Body of pancreas (tissue), 4 donors: ENCODE results near the gene MORN3. TPM values are rescaled to one million over a fixed set of nuclear protein-coding genes. Genes with fewer than 3 reads are reported as not detected.
"Not testable (repeated sequence)": the region's sequence is repeated elsewhere in the genome, so short reads cannot be mapped to it uniquely, and the experiment has no call there.

Experiments used
- ATAC-seq: fragments of 150-250 bp; one replicate; pipeline ENCODE4 v1.9.1; 2016
- DNase-seq, 4 donors: peaks; one replicate each; pipeline ENCODE4 v3.0.0-alpha.2; 2019
- H3K27ac ChIP-seq, 4 donors: fragments of 200-600 bp; sonication (generic); 1 replicate in 3 of 4; 2 replicates in 1 of 4; pipeline versions ENCODE4 v1.5.1 to v1.6.1; 2016 to 2019; ENCODE audit warnings: mild to moderate bottlenecking in 1 of 4, mixed read lengths in 1 of 4, moderate library complexity in 1 of 4
- H3K27me3 ChIP-seq, 2 donors: fragments of 200-600 bp; sonication (generic); one replicate each; pipeline ENCODE4 v1.6.0; 2016; ENCODE audit warnings: mild to moderate bottlenecking in 1 of 2
- H3K36me3 ChIP-seq, 2 donors: fragments of 200-600 bp; sonication (generic); replicated peaks in 1 of 2; 2 replicates each; pipeline ENCODE4 v1.5.1; 2016; ENCODE audit warnings: low read depth in 2 of 2; ENCODE audit not compliant: insufficient read depth in 1 of 2
- H3K4me1 ChIP-seq: fragments of 200-600 bp; sonication (generic); one replicate; pipeline ENCODE4 v1.6.0; 2016
- H3K4me3 ChIP-seq, 2 donors: fragments of 200-600 bp; sonication (generic); 1 replicate in 1 of 2; 2 replicates in 1 of 2; pipeline ENCODE4 v1.5.1; 2016 to 2019
- H3K9me3 ChIP-seq, 3 donors: fragments of 200-600 bp; sonication (generic); 1 replicate in 2 of 3; 2 replicates in 1 of 3; pipeline ENCODE4 v1.5.1; 2016
- CTCF ChIP-seq, 7 experiments: fragments of 450-650 bp in 4 of 7; fragments of 200-600 bp in 3 of 7; sonication (generic) in 3 of 7; IDR thresholded peaks; one replicate each; pipeline ENCODE4 v1.5.1; 2016 to 2019; ENCODE audit warnings: antibody characterized with exemption in 7 of 7
- POLR2A ChIP-seq, 3 donors: fragments of 450-650 bp; IDR thresholded peaks; one replicate each; pipeline ENCODE4 v1.6.1; 2016; ENCODE audit warnings: antibody characterized with exemption in 3 of 3, mild to moderate bottlenecking in 2 of 3
- WGBS, 2 donors: methylation state at CpG; one replicate each; pipeline ENCODE4 v1.1.5; 2017; 5-methylcytosine and 5-hydroxymethylcytosine counted together
- intact Hi-C: fragments of 100-400 bp; cut with DNase I; formaldehyde crosslinking; loops from one replicate; pipeline ENCODE4 v1.15.1; 2023
- total RNA-seq, 2 donors: library from RNA; depleted of rRNA; stranded (reverse); fragments of >200 nt; gene quantifications; one replicate each; pipeline ENCODE4 v1.1.0, GENCODE V29; 2016

The MORN3 gene
- not detected for total RNA-seq

- Histone ChIP-seq H3K9me3 (no peaks in the 10 kb centered on the region), H3K36me3 (no peaks in the 10 kb centered on the region), H3K27ac (no peak within 1 kb of the TSS), H3K4me3 (no peak within 1 kb of the TSS), H3K27me3 (no peaks in the 10 kb centered on the region), H3K4me1 (peaks cover 20% of the 10 kb centered on the region)
- DNase-seq (no peak), ATAC-seq (no peak)
- WGBS, 2 donors = 71 to 95% methylated on average over 1 to 5 of the region's 5 CpGs
- no peak for TF ChIP-seq CTCF (IDR thresholded peaks at IDR 0.05)
- TF ChIP-seq POLR2A (IDR thresholded peaks at IDR 0.05) = no peak
- intact Hi-C loops = no loop called here
These were observed at the start of gene MORN3 for GRCh38 chr12:121669521-121669900. Gene MORN3 (minus strand): TSS chr12:121669654. CDS start chr12:121669483, 171 bp downstream.

GRCh38 chr12:121718653-121719239 is 49.3 kb upstream of the MORN3 start:
- Histone ChIP-seq H3K27ac (no peak overlapping the region), H3K9me3 (no peaks in the 10 kb centered on the region), H3K4me3 (no peak overlapping the region), H3K4me1 (peaks cover 13% of the 10 kb centered on the region), H3K36me3 (no peaks in the 10 kb centered on the region), H3K27me3 (no peaks in the 10 kb centered on the region)
- ATAC-seq = no peak
- TF ChIP-seq CTCF (IDR thresholded peaks at IDR 0.05) (no peak), POLR2A (IDR thresholded peaks at IDR 0.05) (no peak)
- WGBS, 2 donors = 83 to 85% methylated on average over 2 to 3 of the region's 3 CpGs
- no peak for DNase-seq
- intact Hi-C loops = no loop called here

GRCh38 chr12:121717041-121717699 is 47.7 kb upstream of the MORN3 start:
- TF ChIP-seq CTCF (IDR thresholded peaks at IDR 0.05) (no peak), POLR2A (IDR thresholded peaks at IDR 0.05) (no peak)
- DNase-seq (peak in 2 of 4 donors; percentile 12 to 14), ATAC-seq (no peak)
- H3K27me3 ChIP-seq = no peaks in the 10 kb centered on the region
- intact Hi-C loops = no loop called here
- no peaks in the 10 kb centered on the region for H3K36me3 ChIP-seq
- no peak overlapping the region for H3K27ac ChIP-seq
- H3K9me3 ChIP-seq = no peaks in the 10 kb centered on the region
- peaks cover 22% of the 10 kb centered on the region for H3K4me1 ChIP-seq
- no peak overlapping the region for H3K4me3 ChIP-seq
- WGBS, 2 donors = 84 to 89% methylated on average over 8 to 10 of the region's 10 CpGs

GRCh38 chr12:121715862-121716435 is 46.5 kb upstream of the MORN3 start:
- TF ChIP-seq POLR2A (IDR thresholded peaks at IDR 0.05) (no peak), CTCF (IDR thresholded peaks at IDR 0.05) (no peak)
- Histone ChIP-seq H3K27me3 (no peaks in the 10 kb centered on the region), H3K27ac (no peak overlapping the region), H3K4me3 (no peak overlapping the region), H3K36me3 (no peaks in the 10 kb centered on the region), H3K4me1 (peaks cover 32% of the 10 kb centered on the region), H3K9me3 (no peaks in the 10 kb centered on the region)
- ATAC-seq (no peak), DNase-seq (no peak)
- intact Hi-C loops = no loop called here
- WGBS, 2 donors = 74 to 75% methylated on average over 6 of the region's 6 CpGs

GRCh38 chr12:121715055-121715454 is 45.6 kb upstream of the MORN3 start:
- H3K4me1 ChIP-seq = peaks cover 41% of the 10 kb centered on the region
- H3K9me3 ChIP-seq, H3K27ac ChIP-seq, H3K36me3 ChIP-seq, DNase-seq, H3K4me3 ChIP-seq, intact Hi-C loops, ATAC-seq, H3K27me3 ChIP-seq: not testable (repeated sequence)
- 91 to 94% methylated on average over 7 of the region's 7 CpGs for WGBS, 2 donors
